GM23248 (cell line): Measurements from ENCODE around the gene TTBK2.

Experiments
- EZH2 ChIP-seq: fragments of 200-600 bp; sonication (generic); IDR thresholded peaks from 2 replicates; pipeline ENCODE4 v1.6.1; 2018; ENCODE audit warnings: antibody characterized with exemption, mild to moderate bottlenecking; ENCODE audit not compliant: insufficient read depth, poor library complexity, severe bottlenecking
- EZH2phosphoT487 ChIP-seq: fragments of 200-600 bp; sonication (generic); IDR thresholded peaks from 2 replicates; pipeline ENCODE4 v1.6.1; 2018; ENCODE audit warnings: antibody characterized with exemption, moderate library complexity, mild to moderate bottlenecking, low read depth; ENCODE audit not compliant: insufficient read depth

- TF ChIP-seq EZH2 (no peak), EZH2phosphoT487 (no peak)
Observed at GRCh38 chr15:42721016-42721415, 199.6 kb downstream of the TTBK2 start.
